GM19463 (cell line): ENCODE measurements around the gene DNAH12.
"Not testable (repeated sequence)": the region's sequence is repeated elsewhere in the genome, so short reads cannot be mapped to it uniquely, and the experiment has no call there.

Experiments used
- ATAC-seq: cut with Tn5 transposase; IDR thresholded peaks from one replicate; pipeline ENCODE4 v1.9.1; 2021; ENCODE audit warnings: mild to moderate bottlenecking, moderate library complexity; ENCODE audit not compliant: unreplicated experiment

The DNAH12 gene

GRCh38 chr3:57335283-57335938 is 208.7 kb downstream of the DNAH12 start:
- ATAC-seq: no peak

GRCh38 chr3:57331078-57331610 is 213.0 kb downstream of the DNAH12 start:
- ATAC-seq: no peak

GRCh38 chr3:57326498-57326897 is 217.6 kb downstream of the DNAH12 start:
- not testable (repeated sequence) for ATAC-seq

DNA sequence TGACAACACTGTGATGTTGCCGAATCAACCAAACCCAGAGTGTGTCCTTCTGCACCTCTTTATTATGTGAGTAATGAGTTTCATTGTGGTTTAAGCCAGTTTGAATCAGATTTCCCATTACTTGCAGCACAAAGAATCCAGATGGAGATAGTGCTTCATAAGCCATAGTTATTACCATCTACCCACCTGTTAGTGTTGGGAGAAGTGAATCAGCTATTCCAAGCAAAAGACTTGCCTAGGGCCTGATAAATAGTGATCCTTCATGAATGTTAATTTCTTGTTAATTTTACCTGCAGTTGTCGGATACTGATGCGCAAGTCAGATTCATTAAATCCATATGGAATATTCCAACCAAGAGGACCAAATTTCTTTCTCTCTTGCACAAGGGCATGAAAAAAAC is 229.9 kb downstream of the DNAH12 start:
- no peak for ATAC-seq

DNA sequence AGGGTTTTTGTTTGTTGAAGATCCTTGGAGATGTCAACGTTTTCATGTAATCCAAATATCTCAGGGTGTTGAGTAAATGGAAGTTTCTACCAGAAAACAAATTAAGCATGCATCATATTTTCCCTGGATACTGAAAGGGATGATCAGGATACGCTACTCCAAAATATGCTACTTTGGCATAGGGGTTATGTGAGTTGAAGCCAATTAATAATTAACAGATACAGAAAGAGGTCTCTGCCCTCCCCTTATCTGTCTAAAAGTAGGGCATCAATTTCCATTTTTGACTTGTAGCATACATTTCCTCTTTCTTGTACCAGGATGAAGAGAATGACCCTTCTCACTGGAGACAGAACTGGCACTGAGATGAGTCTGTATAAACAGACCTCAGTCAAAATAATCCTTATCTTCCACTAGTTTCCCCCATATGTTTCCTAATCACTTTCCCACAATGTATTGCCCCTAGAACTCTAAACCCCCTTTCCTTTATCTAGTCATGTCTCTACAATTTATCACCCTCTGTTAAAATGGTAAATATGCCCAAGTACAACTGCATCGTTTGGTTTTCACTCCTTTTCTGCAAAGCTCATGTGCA is 234.3 kb downstream of the DNAH12 start:
- ATAC-seq: no peak

- not testable (repeated sequence) for ATAC-seq
Measured at GRCh38 chr3:57303520-57303919, 240.6 kb downstream of the DNAH12 start.

GRCh38 chr3:57298041-57298440 is 246.1 kb downstream of the DNAH12 start:
- ATAC-seq: no peak

DNA sequence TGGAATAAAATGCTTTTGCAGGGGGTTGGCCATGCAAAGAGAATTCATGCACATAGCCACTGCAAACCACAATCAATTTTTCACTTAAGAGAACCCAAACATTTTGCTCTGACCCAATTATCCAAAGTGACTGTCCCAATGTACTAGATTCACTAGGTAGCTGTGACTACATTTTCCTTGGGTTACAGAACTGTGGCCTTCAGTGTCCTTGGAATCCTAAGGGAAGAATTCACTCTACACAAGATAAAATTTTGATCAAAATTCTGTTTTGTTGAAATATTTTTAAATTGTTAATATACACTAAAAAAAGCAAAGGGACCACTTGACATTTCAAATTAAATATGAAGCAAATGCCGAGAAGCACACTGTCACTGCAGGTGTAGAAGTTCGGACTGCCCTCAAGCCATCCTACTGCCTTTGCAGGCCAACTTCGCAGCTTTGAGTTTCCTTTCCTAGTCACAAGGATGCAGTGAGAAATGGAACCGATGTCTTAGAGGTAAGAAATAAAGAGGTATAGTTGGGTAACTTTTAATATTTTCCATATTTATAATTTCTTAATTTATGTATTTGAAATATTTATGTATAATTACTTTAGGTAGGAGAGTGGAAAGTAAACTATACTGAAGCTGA is 251.1 kb downstream of the DNAH12 start:
- ATAC-seq: no peak

- ATAC-seq: no peak
Measured at GRCh38 chr3:57292159-57292896, 251.8 kb downstream of the DNAH12 start, which contains the start of gene ASB14. TSS of gene ASB14 (minus strand) at chr3:57292685. CDS start at chr3:57292033, 652 bp downstream.

- no peak for ATAC-seq
Measured at GRCh38 chr3:57288403-57288802, 255.7 kb downstream of the DNAH12 start.

GRCh38 chr3:57287205-57287604 is 256.9 kb downstream of the DNAH12 start:
- ATAC-seq: no peak

- no peak for ATAC-seq
Measured at GRCh38 chr3:57283334-57283733, 260.8 kb downstream of the DNAH12 start.

DNA sequence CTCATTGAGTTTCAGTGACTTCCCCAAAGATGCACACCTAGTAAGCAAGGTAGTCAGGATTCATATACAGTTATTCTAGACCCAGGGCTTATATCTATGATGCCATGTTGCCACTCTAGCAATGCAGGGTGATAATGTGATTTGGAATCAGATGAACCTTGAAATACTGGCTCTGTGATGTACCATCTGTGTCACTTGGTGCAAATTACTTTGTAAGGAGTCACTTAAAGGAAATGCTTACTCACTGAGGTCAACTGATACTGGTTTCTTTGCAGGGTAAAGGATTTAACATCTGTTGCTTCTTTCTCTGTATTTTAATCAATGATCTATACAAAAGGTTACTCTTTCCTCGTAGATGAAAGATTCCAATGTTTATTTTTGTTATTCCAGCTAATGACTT is 262.4 kb downstream of the DNAH12 start:
- no peak for ATAC-seq

DNA sequence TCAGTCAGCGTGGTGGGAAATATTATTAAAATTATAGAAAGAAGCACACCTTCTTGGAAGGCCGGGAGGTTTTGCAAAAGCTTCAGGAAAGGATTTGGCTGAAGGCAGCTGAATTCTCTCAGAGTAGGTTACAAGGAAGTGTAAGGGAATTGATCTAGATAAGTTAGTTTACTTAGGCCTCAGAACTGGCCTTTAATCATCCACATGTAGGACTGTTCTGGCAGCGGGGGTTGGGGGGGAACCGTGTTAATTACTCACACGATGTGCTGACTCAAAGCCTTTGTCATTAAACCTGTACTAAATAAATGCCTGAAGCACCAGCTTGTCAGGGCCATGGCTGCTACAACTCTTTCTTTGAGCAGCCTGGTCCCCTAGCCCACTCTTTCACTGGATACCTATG is 264.5 kb downstream of the DNAH12 start:
- ATAC-seq: no peak

DNA sequence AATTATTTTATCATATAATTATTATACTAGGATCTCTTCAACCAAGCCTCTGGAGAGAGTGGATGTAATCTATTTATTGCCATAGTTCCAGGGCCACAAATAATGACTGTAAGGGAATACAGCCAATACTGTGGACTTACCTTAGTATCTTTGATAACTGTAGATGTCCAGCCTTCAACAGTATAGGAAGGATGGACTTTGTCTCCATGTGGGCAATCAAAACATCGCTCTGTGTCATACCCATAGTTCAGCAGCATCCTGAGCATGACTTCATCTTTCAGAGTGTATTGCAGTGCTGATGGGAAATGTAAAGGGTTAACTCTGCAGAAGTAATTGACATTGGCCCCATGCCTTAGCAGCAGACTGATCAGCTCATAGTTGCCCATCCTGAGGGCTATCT is 265.9 kb downstream of the DNAH12 start:
- ATAC-seq: no peak

- ATAC-seq: no peak
Measured at GRCh38 chr3:57275393-57275792, 268.8 kb downstream of the DNAH12 start.

DNA sequence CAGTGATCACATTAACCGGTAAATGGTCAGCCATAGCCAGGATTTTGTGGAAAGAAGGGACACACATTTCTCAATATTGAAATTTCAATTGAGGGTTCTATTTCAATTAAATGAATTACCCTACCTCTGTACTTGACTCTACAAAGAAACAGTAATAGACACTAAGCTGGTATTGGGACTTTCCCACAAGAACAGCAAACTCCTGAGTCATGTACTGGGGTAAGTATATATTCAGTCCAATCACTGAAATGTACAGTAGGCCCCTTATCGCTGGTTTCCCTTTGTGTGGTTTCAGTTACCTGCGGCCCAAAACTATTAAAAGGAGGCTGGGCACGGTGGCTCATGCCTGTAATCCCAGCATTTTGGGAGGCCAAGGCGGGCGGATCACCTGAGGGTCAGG is 269.3 kb downstream of the DNAH12 start:
- no peak for ATAC-seq

DNA sequence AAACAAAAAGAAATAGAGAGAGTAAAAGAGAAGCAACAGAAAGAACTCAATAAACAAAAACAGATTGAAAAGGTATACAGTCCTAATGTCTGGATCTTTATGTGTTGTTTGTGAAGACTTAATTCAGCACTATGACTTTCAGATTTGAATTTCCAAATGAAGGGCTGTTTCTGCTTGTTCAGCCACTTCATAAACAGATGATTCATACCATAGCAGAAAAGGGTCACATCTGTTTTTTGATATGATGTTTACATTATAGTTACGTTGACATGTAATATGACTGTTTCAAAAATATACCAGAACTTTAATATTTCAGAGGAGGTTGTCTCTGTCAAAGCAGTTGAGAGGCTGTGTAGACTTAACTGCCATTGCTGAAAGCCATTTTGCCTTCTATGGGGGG is 275.7 kb downstream of the DNAH12 start:
- ATAC-seq: no peak

DNA sequence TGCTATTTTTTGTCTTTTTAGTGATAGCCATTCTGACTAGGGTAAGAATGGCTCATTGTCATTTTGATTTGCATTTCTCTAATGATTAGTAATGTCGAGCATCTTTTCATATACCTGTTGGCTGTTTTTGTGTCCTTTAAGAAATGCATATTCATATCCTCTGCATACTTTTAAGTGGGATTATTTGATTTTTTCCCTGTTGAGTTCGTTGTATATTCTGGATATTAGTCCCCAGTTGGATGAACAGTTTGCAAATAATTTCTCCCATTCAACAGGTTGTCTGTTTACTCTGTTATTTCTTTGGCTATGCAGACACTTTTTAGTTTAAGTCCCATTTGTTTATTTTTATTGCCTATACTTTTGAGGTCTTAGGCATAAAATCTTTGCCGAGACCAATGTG is 282.2 kb downstream of the DNAH12 start:
- ATAC-seq: no peak

GRCh38 chr3:57261119-57261518 is 283.0 kb downstream of the DNAH12 start:
- ATAC-seq: no peak

DNA sequence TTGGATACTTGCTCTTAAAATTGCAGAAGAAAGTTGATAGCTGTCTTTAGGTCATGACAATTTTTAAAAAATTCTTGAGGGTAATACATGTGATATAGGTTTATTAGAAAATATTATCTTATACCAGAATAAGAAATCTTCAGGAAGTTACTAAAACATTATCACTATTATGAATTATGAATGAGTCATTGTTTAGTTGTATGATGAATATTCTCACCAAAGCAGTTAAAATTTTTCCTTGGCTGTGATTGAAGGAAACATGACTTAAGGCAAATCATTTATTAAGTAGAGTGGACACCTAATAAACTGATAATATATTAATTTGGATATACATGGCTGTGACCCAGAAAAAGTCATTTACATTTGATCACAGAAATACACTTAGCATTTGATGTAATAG is 286.5 kb downstream of the DNAH12 start:
- no peak for ATAC-seq
